GM23248 (cell line): ENCODE data around the gene GINS2. TPM values are rescaled to one million over a fixed set of nuclear protein-coding genes. Genes with fewer than 3 reads are reported as not detected.
A peak's percentile ranks its signal among the peaks of the same experiment; 100 is the strongest.

Experiments
- DNase-seq: peaks from one replicate; pipeline ENCODE4 v3.0.0-alpha.2; 2015
- H2AFZ ChIP-seq: fragments of 200-600 bp; sonication (generic); 2 replicates; pipeline ENCODE4 v1.6.1; 2016; ENCODE audit warnings: antibody characterized with exemption
- H3F3A ChIP-seq: fragments of 200-600 bp; sonication (generic); 2 replicates; pipeline ENCODE4 v1.6.1; 2016; ENCODE audit warnings: mild to moderate bottlenecking, antibody characterized with exemption, mixed run types; ENCODE audit not compliant: insufficient read depth
- H3K27ac ChIP-seq: fragments of 200-600 bp; sonication (generic); 2 replicates; pipeline ENCODE4 v1.5.1; 2016; ENCODE audit warnings: mild to moderate bottlenecking
- H3K27me3 ChIP-seq: fragments of 200-600 bp; sonication (generic); replicated peaks from 2 replicates; pipeline ENCODE4 v1.6.1; 2016; ENCODE audit warnings: mild to moderate bottlenecking; ENCODE audit not compliant: insufficient read depth
- H3K36me3 ChIP-seq: fragments of 200-600 bp; sonication (generic); 2 replicates; pipeline ENCODE4 v1.6.1; 2016; ENCODE audit warnings: low read depth, mild to moderate bottlenecking
- H3K4me1 ChIP-seq: fragments of 200-600 bp; sonication (generic); 2 replicates; pipeline ENCODE4 v1.6.1; 2016; ENCODE audit warnings: mild to moderate bottlenecking; ENCODE audit not compliant: insufficient read depth
- H3K4me2 ChIP-seq: fragments of 200-600 bp; sonication (generic); one replicate; pipeline ENCODE4 v1.6.1; 2016; ENCODE audit warnings: mild to moderate bottlenecking; ENCODE audit not compliant: unreplicated experiment
- H3K4me3 ChIP-seq: fragments of 200-600 bp; sonication (generic); 2 replicates; pipeline ENCODE4 v1.5.1; 2016; ENCODE audit warnings: mild to moderate bottlenecking
- H3K79me2 ChIP-seq: fragments of 200-600 bp; sonication (generic); 2 replicates; pipeline ENCODE4 v1.6.1; 2016; ENCODE audit warnings: mild to moderate bottlenecking; ENCODE audit not compliant: insufficient read depth
- H3K9ac ChIP-seq: fragments of 200-600 bp; sonication (generic); 2 replicates; pipeline ENCODE4 v1.6.1; 2016; ENCODE audit warnings: mild to moderate bottlenecking
- H3K9me2 ChIP-seq: fragments of 200-600 bp; sonication (generic); 2 replicates; pipeline ENCODE4 v1.6.1; 2016; ENCODE audit warnings: mixed run types, mild to moderate bottlenecking, moderate library complexity; ENCODE audit not compliant: insufficient read depth
- H3K9me3 ChIP-seq: fragments of 200-600 bp; sonication (generic); one replicate; pipeline ENCODE4 v1.6.1; 2017; ENCODE audit warnings: low read depth
- H4K20me1 ChIP-seq: fragments of 200-600 bp; sonication (generic); 2 replicates; pipeline ENCODE4 v1.6.0; 2016; ENCODE audit not compliant: insufficient read depth
- EZH2 ChIP-seq: fragments of 200-600 bp; sonication (generic); IDR thresholded peaks from 2 replicates; pipeline ENCODE4 v1.6.1; 2018; ENCODE audit warnings: antibody characterized with exemption, mild to moderate bottlenecking; ENCODE audit not compliant: insufficient read depth, poor library complexity, severe bottlenecking
- EZH2phosphoT487 ChIP-seq: fragments of 200-600 bp; sonication (generic); IDR thresholded peaks from 2 replicates; pipeline ENCODE4 v1.6.1; 2018; ENCODE audit warnings: antibody characterized with exemption, moderate library complexity, mild to moderate bottlenecking, low read depth; ENCODE audit not compliant: insufficient read depth
- WGBS, 2 experiments: methylation state at CpG; one replicate each; pipeline ENCODE4 v1.1.6; 2015 to 2017; ENCODE audit warnings: low lambda C conversion rate in 2 of 2, low coverage in 1 of 2; ENCODE audit errors: missing lambda C conversion rate in 2 of 2; 5-methylcytosine and 5-hydroxymethylcytosine counted together
- in situ Hi-C: fragments of 300-500 bp; cut with MboI; formaldehyde crosslinking; loops from 2 replicates; pipeline ENCODE4 v1.15.0; 2020
- polyA plus RNA-seq: library from polyadenylated mRNA; unstranded; fragments of >200 nt; fragmentation: Nextera tagmentation; extraction: Ambion mirVana; gene quantifications from 2 replicates; pipeline ENCODE4 v1.2.1, GENCODE V29; 2016
- total RNA-seq: library from RNA; depleted of rRNA; stranded (reverse); fragments of >200 nt; shearing (Covaris generic); gene quantifications from 2 replicates; pipeline ENCODE4 v1.2.3, GENCODE V29; 2014

The GINS2 gene
- total and polyA plus RNA-seq, 2 experiments from 2014 or later: 8.9 to 9.9 TPM

DNA sequence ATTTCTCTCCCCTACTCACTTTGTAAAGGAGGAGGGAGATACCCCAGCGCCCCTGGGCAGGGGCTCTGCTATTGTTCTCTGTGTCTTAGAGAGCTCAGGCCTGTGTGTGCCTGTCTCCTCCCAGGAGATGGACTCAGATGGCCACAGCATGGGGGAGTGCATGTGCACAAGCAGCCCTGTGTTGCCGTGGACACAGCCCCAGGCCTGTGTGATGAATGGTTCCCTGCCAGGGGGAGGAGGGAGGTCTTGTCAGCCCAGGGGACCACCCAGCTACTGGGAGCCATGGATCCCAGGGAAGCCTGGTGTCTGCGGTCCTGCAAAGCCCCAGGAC lies 26.3 kb downstream of the GINS2 start:
- no peak for TF ChIP-seq EZH2phosphoT487
- TF ChIP-seq EZH2: no peak
- Histone ChIP-seq H3F3A (no peaks in the 10 kb centered on the region), H3K4me3 (no peak overlapping the region), H2AFZ (no peak overlapping the region), H3K36me3 (peaks cover 36% of the 10 kb centered on the region), H3K79me2 (no peaks in the 10 kb centered on the region), H4K20me1 (no peaks in the 10 kb centered on the region), H3K27me3 (no peaks in the 10 kb centered on the region), H3K9me2 (no peaks in the 10 kb centered on the region), H3K27ac (no peak overlapping the region), H3K9ac (no peak overlapping the region), H3K4me2 (no peak overlapping the region), H3K4me1 (no peaks in the 10 kb centered on the region), H3K9me3 (no peaks in the 10 kb centered on the region)
- 97 to 100% methylated on average over 3 of the region's 3 CpGs for WGBS, 2 experiments
- no peak for DNase-seq
- in situ Hi-C loops: no loop called here

DNA sequence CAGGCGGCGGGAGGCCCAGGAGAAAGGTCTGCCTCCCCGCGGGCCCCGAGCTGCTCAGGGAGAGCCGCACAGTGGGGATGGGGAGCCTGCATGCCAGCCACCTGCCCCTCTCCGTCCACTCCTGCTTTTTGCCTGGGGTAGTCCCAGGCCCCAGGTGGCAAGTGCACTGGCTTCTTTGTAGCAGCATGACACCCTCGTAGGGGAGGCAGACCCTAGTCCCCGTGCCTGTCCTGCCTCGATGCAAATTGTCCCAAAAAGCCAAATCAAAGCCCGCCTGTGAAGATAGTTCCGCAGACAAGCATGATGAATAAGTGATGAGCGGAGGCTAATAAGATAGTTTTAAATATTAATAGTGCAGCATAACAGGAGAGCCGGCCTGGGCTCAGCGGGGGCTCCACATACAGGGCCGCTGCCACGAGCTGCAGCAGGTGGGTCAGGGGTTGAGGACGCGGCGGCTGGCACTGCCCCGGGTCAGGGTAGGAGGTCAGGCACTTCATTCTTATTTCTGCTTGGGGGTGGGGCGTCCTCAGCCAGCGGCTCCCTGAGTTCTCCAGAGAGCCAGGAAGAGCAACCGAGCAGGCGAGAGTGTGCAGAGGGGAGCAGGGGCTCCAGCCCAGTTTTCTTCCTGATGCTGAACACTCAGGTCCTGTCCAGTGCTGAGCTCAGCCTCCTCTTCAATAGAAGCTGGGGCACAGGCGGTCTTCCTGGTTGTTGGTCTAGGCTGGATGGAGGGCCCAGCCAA lies 26.8 kb downstream of the GINS2 start:
- Histone ChIP-seq H2AFZ (no peak overlapping the region), H3K27ac (no peak overlapping the region), H3K27me3 (no peaks in the 10 kb centered on the region), H3K4me2 (no peak overlapping the region), H3K9ac (no peak overlapping the region), H3K36me3 (peaks cover 31% of the 10 kb centered on the region), H4K20me1 (no peaks in the 10 kb centered on the region), H3K9me2 (no peaks in the 10 kb centered on the region), H3K9me3 (no peaks in the 10 kb centered on the region), H3F3A (no peaks in the 10 kb centered on the region), H3K4me3 (no peak overlapping the region), H3K4me1 (no peaks in the 10 kb centered on the region), H3K79me2 (no peaks in the 10 kb centered on the region)
- no peak for TF ChIP-seq EZH2
- no peak for TF ChIP-seq EZH2phosphoT487
- 95 to 98% methylated on average over 26 of the region's 26 CpGs for WGBS, 2 experiments
- in situ Hi-C loops: no loop called here
- no peak for DNase-seq

DNA sequence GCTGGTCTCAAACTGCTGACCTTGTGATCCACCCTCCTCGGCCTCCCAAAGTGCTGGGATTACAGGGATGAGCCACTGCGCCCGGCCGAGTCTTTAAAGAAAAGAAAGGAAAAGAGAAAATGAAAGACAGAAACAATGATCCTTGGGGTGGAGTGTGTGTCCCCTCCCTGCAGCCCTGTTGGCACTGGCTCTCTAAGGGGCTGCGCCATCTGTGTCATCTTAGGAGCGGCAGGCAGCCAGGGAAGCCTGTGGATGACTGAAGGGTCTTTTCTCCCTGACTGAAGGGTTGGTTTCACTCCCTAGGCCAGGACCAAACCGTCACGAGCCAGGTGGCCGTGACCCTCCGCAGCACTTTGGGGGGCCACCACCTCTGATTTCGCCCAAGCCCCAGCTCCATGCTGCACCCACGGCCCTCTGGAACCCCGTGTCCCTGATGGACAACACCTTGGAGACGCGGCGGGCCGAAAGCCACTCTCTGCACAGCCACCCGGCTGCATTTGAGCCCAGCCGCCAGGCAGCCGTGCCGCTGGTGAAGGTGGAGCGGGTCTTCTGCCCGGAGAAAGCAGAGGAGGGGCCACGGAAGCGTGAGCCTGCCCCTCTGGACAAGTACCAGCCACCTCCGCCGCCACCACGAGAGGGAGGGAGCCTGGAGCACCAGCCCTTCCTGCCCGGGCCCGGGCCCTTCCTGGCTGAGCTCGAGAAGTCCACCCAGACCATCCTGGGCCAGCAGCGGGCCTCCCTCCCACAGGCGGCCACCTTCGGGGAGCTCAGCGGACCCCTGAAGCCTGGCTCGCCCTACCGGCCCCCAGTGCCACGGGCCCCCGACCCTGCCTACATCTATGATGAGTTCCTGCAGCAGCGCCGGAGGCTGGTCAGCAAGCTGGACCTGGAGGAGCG lies 27.7 kb downstream of the GINS2 start:
- H3F3A ChIP-seq: no peaks in the 10 kb centered on the region
- no peak for TF ChIP-seq EZH2phosphoT487
- no peak for TF ChIP-seq EZH2
- no peaks in the 10 kb centered on the region for H4K20me1 ChIP-seq
- no peak overlapping the region for H3K4me2 ChIP-seq
- H3K79me2 ChIP-seq: no peaks in the 10 kb centered on the region
- peaks cover 23% of the 10 kb centered on the region; the same call in 1 of the 2 replicates for H3K36me3 ChIP-seq
- in situ Hi-C loops: no loop called here
- H3K4me1 ChIP-seq: no peaks in the 10 kb centered on the region
- H3K27me3 ChIP-seq: no peaks in the 10 kb centered on the region
- WGBS, 2 experiments: 95 to 96% methylated on average over 39 to 42 of the region's 42 CpGs
- no peaks in the 10 kb centered on the region for H3K9me3 ChIP-seq
- no peaks in the 10 kb centered on the region for H3K9me2 ChIP-seq
- no peak overlapping the region for H2AFZ ChIP-seq
- H3K4me3 ChIP-seq: no peak overlapping the region
- H3K27ac ChIP-seq: no peak overlapping the region
- H3K9ac ChIP-seq: no peak overlapping the region
- no peak for DNase-seq

DNA sequence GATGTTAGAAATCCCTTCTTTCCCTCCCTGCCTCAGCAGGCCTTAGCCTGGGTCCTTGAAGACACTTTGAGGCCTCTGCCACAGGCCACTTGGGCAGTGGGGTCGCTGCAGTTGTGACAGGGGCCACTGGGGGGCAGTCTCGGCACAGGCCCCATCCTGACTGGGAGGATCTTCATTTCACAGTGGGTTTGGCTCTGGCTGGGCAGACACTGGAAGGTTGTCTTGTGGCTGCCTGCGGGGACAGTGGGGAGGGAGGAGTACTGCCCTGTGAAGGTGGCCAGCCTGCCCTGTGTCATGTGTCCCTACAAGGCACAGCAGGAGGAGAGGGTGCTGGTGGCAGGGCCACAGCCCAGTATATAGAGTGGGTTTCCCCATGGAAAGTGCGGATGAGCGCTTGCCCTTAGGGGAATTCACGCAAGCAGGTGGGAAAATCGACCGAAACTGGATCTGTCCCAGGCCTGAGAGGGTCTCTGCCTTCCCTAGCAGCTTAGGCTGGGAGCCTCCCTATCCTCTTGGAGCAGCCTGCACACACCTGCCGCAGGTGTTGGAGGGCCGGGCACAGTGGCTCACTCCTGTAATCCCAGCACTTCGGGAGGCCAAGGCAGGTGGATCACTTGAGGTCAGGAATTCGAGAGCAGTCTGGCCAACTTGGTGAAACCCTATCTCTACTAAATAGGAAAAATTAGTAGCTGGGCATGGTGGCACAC lies 28.8 kb downstream of the GINS2 start:
- H4K20me1 ChIP-seq: no peaks in the 10 kb centered on the region
- DNase-seq: peak; percentile 62
- no peak overlapping the region for H3K9ac ChIP-seq
- H3K9me3 ChIP-seq: no peaks in the 10 kb centered on the region
- no peak overlapping the region for H3K27ac ChIP-seq
- in situ Hi-C loops: no loop called here
- no peak for TF ChIP-seq EZH2phosphoT487
- TF ChIP-seq EZH2: no peak
- H2AFZ ChIP-seq: no peak overlapping the region
- no peaks in the 10 kb centered on the region for H3K27me3 ChIP-seq
- H3K4me3 ChIP-seq: no peak overlapping the region
- H3K9me2 ChIP-seq: no peaks in the 10 kb centered on the region
- peaks cover 20% of the 10 kb centered on the region; the same call in 1 of the 2 replicates for H3K36me3 ChIP-seq
- H3K4me2 ChIP-seq: no peak overlapping the region
- WGBS, 2 experiments: 78 to 79% methylated on average over 12 of the region's 12 CpGs
- H3K79me2 ChIP-seq: no peaks in the 10 kb centered on the region
- H3K4me1 ChIP-seq: no peaks in the 10 kb centered on the region
- H3F3A ChIP-seq: no peaks in the 10 kb centered on the region
